GM21717 (cell line): ENCODE measurements around the gene RGN.
"Not testable (repeated sequence)": the region's sequence is repeated elsewhere in the genome, so short reads cannot be mapped to it uniquely, and the experiment has no call there.

ENCODE experiments used
- ATAC-seq: cut with Tn5 transposase; IDR thresholded peaks from one replicate; pipeline ENCODE4 v1.9.1; 2021; ENCODE audit warnings: mild to moderate bottlenecking, moderate library complexity; ENCODE audit not compliant: unreplicated experiment

Gene RGN

GRCh38 chrX:47078129-47079043, at the start of gene RGN:
Gene RGN (plus strand): TSS chrX:47078443. CDS start chrX:47081145, 2,702 bp downstream.
- no peak for ATAC-seq

DNA sequence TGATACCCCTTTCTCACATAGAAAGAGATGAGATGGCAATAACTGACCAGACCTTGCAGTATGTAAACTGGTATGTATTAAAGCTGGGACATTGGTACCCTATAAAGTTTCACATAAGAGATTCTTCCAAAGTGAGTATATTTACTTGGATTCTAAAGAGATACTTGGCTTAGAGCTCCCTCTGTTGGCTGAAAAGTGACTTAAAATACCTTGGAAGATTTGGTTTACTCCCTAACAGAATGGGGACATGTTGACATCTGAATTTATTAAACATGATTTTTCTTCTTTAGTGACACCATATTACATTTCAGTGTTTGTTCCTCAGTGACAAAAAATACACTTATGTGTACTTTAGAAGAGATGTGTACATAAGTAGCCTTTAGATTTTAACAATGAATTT, 47.9 kb upstream of the RGN start:
- ATAC-seq: no peak

DNA sequence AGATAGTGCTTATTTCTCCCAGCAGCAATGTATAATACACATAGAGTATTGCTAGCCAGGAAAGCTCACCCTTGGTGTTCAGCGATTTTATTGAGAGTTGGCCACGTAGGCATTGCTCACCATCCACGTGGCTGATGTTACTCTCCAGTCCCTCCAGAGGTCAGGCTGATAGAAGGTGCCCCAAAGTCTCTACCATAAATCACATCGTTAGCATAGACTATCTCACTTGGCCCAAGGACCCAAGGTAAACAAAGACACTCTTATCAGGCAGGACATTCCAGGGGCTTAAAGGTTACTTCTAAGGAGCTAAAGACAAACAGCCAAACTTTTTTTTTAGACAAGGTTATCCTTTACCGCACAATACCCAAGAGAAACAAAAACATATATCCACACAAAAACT, 30.3 kb upstream of the RGN start:
- ATAC-seq: no peak

DNA sequence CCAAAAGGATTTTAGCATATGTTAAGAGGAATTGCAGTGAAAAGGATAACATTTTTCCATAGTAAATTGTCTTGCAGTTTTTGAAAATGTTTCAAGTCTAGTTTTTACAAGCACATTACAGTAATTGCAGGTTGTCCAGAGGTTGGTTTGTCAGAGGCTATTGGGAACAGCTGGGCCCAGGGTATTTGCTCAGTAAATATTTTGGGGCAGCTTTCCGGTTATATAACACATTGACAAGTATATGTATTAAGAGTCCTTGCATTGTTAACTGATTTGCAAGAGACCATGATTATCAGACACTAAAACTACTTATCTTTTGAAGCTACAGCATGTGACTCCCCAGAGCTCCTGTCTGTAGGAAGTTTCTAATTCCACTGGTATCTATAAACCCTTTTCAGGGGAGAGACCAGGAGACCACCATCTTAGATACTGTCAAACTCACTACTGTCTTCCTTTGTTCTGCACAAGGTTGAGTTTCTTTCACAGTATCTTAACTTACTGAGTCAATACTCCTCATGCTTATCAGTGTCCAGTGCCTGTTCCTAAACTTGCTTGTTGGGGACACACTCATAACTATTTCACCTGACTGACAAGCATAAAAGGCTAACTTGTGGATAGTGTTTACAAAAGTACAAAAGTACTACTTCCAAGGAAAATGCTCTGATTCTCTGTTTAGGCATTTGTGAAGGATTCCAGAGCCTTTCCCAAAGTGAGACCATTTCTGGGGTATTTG, 18.9 kb upstream of the RGN start:
- no peak for ATAC-seq

- ATAC-seq: no peak
Measured at GRCh38 chrX:47060708-47061107, 17.5 kb upstream of the RGN start.

DNA sequence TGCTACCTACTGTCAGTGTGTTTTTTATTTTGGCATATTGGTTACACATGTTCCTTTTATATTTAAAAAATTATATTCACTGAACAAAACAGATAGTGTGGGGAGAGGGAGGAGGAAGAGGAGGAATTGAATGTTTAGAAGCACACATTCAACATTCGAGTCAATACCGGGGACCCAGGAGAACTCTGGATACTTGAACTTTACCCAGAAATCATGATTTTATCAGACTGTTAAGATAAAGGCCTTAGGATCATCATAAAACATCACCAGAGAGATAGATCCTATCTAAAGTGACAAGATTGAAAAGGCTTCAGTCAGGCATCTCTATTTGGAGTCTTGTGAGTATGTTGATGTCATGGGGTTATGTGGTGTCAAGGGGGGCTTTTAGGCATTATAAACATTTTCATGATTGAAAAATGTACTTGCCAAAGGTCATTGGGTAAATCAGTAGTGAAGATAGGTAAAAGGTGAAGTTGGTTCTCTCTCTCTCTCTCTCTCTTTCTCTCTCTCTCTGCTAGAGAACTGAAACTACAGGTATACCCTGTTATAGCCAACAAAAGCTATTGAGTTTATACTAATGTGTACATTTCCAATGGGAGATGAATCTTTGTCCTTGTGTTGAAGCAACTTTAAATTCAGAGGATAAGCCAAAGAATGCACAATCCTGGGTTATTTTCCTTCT, 16.9 kb upstream of the RGN start:
- ATAC-seq: no peak

DNA sequence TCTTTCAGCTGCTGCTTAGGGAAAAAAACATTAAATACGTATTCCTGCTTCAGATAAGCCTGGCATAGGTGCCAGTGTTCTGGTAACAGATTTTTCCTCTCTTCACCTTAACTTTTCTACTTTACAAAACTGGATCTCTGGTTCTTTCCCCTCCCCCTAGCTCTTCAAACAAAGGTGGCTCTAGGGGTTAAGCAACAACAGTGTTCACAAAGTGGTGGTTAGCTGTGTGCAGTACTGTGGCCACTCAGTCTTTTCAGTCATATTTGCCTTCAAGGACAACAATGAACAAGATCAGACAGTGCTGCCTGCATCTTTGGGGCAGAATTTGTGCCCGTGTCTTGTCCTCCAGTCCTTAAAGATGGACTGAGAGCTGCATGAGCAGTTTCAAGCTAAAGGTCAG, 15.1 kb upstream of the RGN start:
- ATAC-seq: no peak

DNA sequence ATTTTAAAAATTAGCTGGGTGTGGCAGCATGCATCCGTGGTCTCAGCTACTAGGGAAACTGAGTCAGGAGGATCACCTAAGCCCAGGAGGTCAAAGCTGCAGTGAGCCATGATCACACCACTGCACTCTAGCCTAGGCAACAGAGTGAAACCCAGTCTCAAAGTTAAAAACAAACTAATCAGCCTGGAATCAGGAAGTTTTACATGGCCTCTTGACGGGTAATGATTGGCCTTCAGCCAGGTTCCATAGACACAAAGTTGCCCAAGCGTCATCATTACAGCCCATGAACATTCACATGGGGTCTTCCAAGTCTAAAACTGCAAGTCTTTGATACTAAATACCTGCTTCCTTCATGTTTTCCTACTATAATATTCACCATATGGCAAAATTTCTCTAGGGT, 10.0 kb upstream of the RGN start:
- no peak for ATAC-seq

GRCh38 chrX:47068720-47069119, 9.5 kb upstream of the RGN start:
- ATAC-seq: no peak

GRCh38 chrX:47080215-47080914, 2.1 kb downstream of the RGN start:
- no peak for ATAC-seq

DNA sequence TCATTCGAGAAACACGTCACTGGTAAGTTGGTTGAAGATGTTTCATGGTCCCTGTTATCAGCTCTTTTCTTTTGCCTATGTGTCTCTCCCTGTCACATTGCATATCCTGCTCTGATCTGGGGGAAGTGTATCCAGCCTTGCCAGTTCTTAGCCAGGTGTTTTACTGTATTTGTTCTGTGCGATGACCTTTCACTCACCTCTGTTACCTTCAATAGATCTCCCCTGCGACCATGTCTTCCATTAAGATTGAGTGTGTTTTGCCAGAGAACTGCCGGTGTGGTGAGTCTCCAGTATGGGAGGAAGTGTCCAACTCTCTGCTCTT, 2.6 kb downstream of the RGN start:
- ATAC-seq: no peak

DNA sequence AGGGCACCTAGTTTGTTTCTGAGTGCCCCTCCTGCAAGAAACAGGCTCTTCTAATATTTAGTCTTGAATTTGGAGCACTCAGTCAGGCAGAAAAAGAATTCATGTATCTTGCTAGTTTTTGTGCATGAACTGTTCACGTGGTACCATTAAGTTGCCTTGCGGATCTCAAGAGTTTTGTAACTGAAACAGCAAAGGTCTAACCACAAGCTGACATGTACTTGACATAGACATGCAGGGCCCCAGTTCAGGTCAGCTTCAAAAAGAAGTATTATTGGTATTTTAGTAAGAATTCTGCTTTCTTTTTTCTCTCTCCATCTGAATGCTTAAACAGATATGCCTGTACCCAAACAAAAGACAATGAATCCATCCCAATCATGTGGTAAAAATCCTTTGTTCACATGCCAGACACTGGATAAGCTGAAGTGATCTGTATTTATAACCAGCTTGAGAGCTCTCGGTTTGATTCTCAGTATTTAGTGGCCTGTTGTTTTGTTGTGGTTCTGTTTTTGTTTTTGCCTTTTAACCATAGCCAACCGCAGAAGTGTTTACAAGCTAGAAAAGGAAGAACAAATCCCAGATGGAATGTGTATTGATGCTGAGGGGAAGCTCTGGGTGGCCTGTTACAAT, 13.0 kb downstream of the RGN start:
- ATAC-seq: peak; percentile 85

GRCh38 chrX:47093248-47093647, 15.0 kb downstream of the RGN start:
- ATAC-seq: no peak

DNA sequence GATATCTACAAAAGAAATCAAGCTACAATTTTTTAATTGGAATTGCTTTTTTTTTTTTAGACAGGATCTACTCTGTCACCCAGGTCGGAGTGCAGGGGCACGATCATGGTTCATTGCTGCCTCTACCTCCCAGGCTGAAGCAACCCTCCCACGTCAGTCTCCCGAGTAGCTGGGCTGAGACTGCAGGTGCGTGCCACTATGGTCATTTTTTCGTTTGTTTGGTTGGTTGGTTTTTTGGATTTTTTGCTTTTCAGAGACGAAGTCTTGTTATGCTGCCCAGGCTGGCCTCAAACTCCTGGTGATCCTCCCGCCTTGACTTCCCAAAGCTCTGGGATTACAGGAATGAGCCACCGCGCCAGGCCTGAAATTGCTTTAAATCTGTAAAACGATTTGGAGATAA, 15.6 kb downstream of the RGN start:
- ATAC-seq: no peak

DNA sequence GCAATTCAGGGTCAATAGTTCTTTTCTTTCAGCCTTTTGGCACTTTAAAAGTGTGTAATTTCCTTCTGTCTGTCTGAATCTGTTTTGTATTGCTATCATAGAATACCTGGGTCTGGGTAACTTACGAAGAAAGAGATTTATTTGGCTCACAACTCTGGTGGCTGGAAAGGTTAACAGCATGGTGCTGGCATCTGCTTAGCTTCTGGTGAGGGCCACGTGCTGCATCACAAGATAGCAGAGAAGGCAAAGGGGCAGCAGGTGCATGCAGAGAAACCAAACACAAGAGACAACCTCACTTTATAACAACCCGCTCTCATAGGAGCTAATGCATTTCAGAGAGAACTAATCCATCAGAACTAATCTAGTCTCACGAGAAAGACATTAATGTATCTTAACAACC, 18.8 kb downstream of the RGN start:
- ATAC-seq: no peak

- ATAC-seq: no peak
Measured at GRCh38 chrX:47098338-47099094, 20.3 kb downstream of the RGN start.

DNA sequence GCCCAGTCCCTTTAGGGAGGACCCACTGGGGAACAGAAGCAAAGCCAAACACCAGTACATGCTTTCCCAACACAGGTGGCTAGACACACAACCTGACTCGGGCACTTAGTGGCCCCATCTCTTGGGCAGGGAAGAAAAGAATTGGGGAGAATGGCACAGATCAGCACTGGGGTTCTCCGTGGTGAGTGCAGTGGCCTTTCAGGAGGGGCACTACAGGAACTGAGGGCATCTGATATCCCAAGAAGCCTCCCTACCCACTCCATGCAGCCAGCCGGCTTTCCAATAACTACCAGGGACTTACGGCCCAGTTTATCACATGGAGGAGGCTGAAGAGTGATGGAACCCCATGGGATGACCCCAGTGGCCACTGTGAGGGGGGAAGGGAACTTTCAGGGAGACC, 23.0 kb downstream of the RGN start:
- no peak for ATAC-seq

GRCh38 chrX:47110936-47111615, 32.8 kb downstream of the RGN start:
- ATAC-seq: not testable (repeated sequence)

DNA sequence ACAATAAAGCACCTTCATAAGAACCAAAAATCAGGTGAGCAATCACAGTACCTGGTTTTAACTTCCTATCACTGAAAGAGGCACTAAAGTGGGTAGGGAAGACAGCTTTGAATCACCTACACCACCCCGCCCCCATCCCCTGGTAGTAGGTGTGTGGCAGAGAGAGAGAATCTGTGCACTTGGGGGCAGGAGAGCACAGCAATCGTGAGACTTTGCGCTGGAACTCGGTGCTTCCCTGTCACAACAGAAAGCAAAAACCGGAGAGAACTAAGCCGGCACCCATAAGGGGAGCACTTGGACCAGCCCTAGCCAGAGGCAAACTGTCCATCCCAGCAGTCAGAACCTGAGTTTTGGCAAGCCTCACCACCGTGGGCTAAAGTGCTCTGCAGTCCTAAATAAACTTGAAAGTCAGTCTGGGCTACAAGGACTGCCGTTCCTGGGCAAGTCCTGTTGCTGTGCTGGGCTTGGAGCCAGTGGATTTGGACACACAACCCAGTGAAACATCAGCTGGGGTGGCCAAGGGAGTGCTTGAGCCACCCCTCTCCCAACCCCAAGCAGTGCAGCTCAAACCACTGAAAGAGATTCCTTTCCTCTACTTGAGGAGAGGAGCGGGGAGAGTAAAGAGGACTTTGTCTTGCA, 34.2 kb downstream of the RGN start:
- no peak for ATAC-seq
